GM13976 (cell line): ENCODE results near the gene MPZL3.

ENCODE experiments used
- DNase-seq: peaks from one replicate; pipeline ENCODE4 v3.0.0; 2012; ENCODE audit warnings: low spot score
- CTCF ChIP-seq: IDR thresholded peaks from 2 replicates; pipeline ENCODE4 v1.5.1; 2012; ENCODE audit warnings: borderline replicate concordance, mild to moderate bottlenecking; ENCODE audit not compliant: insufficient read depth; ENCODE audit errors: extremely low read depth, missing control alignments, control extremely low read depth
- in situ Hi-C: fragments of 300-500 bp; cut with MboI; formaldehyde crosslinking; loops from one replicate; pipeline ENCODE4 v1.12.0; 2022; ENCODE audit warnings: low sequenced_read_pairs, mixed read lengths, inconsistent platforms; ENCODE audit not compliant: unreplicated experiment

The MPZL3 gene

GRCh38 chr11:118236170-118236569 lies 16.0 kb downstream of the MPZL3 start:
- DNase-seq, result no peak
- no peak for TF ChIP-seq CTCF
- in situ Hi-C loops, result no loop called here

GRCh38 chr11:118234833-118235232 lies 17.3 kb downstream of the MPZL3 start:
- no peak for DNase-seq
- in situ Hi-C loops, result no loop called here
- no peak for TF ChIP-seq CTCF

- TF ChIP-seq CTCF, result no peak
- in situ Hi-C loops, result no loop called here
- DNase-seq, result no peak
These were observed 18.3 kb downstream of the MPZL3 start for GRCh38 chr11:118233850-118234249.

GRCh38 chr11:118233377-118233776 lies 18.8 kb downstream of the MPZL3 start:
- no peak for TF ChIP-seq CTCF
- in situ Hi-C loops, result no loop called here
- no peak for DNase-seq

GRCh38 chr11:118232659-118233058 lies 19.5 kb downstream of the MPZL3 start:
- no peak for DNase-seq
- no peak for TF ChIP-seq CTCF
- in situ Hi-C loops, result no loop called here

- DNase-seq, result no peak
- in situ Hi-C loops, result no loop called here
- no peak for TF ChIP-seq CTCF
These were observed 20.7 kb downstream of the MPZL3 start for GRCh38 chr11:118231461-118231860.

- in situ Hi-C loops, result no loop called here
- no peak for TF ChIP-seq CTCF
- DNase-seq, result no peak
These were observed 22.1 kb downstream of the MPZL3 start for GRCh38 chr11:118230088-118230487.
